Measurements from ENCODE around the gene MBP. TPM values are rescaled to one million over a fixed set of nuclear protein-coding genes. Genes with fewer than 3 reads are reported as not detected.

The MBP gene
- total RNA-seq, 4 donors from 2014 or later = 44.0 to 68.0 (median 60.2) TPM

DNA sequence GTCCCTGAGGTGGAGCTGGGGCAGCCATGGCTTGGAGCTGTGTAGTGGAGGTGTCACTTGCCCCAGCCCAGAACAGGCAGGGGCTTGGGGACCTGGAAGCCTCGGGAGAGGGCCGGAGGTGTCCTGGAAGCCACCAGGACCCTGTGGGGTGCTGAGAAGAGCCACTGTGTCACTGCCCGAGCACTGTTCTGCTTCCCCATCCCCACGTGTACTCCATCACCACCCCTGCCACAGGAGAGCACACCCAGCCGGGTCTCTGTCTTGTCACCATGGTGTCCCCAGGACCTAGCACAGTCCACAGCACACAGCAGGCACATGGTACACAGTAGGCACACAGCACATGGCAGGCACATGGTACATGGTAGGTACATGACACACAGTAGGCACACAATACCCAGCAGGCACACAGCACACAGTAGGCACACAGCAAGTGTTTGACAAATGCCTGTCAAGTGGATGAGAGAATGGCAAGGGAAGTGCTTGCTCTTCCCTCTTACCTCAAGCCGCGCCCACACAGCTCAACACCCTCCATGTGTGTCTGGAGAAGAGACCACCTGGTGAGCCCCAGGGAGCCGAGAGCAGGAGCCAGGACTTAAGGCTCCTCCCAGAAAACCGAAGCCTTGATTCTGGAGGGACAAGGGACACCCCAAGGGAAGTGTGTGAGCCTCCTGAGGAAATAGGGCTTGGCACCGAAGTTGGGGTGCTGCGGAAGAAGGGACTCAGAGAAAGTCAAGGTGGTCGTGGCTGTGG lies 13.3 kb downstream of the MBP start:
- peak overlapping the region in 1 of 3 donors; percentile 61 for H3K27ac ChIP-seq
- no peaks in the 10 kb centered on the region for H3K27me3 ChIP-seq
- no peak overlapping the region for H3K4me3 ChIP-seq (replicated peaks in 1 of 3)
- H3K9me3 ChIP-seq = no peaks in the 10 kb centered on the region
- WGBS, 2 donors = 92 to 95% methylated on average over 8 to 10 of the region's 12 CpGs
- TF ChIP-seq, protein P1, sequence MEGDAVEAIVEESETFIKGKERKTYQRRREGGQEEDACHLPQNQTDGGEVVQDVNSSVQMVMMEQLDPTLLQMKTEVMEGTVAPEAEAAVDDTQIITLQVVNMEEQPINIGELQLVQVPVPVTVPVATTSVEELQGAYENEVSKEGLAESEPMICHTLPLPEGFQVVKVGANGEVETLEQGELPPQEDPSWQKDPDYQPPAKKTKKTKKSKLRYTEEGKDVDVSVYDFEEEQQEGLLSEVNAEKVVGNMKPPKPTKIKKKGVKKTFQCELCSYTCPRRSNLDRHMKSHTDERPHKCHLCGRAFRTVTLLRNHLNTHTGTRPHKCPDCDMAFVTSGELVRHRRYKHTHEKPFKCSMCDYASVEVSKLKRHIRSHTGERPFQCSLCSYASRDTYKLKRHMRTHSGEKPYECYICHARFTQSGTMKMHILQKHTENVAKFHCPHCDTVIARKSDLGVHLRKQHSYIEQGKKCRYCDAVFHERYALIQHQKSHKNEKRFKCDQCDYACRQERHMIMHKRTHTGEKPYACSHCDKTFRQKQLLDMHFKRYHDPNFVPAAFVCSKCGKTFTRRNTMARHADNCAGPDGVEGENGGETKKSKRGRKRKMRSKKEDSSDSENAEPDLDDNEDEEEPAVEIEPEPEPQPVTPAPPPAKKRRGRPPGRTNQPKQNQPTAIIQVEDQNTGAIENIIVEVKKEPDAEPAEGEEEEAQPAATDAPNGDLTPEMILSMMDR (IDR thresholded peaks at IDR 0.05) = no peak
- TF ChIP-seq POLR2A (IDR thresholded peaks at IDR 0.05) = no peak
- peaks cover 10 to 39% of the 10 kb centered on the region in 2 donors for H3K4me1 ChIP-seq
- H3K36me3 ChIP-seq = no peaks in the 10 kb centered on the region
- intact Hi-C loops (cut with DNase I) = no loop called here
- no peak for DNase-seq

DNA sequence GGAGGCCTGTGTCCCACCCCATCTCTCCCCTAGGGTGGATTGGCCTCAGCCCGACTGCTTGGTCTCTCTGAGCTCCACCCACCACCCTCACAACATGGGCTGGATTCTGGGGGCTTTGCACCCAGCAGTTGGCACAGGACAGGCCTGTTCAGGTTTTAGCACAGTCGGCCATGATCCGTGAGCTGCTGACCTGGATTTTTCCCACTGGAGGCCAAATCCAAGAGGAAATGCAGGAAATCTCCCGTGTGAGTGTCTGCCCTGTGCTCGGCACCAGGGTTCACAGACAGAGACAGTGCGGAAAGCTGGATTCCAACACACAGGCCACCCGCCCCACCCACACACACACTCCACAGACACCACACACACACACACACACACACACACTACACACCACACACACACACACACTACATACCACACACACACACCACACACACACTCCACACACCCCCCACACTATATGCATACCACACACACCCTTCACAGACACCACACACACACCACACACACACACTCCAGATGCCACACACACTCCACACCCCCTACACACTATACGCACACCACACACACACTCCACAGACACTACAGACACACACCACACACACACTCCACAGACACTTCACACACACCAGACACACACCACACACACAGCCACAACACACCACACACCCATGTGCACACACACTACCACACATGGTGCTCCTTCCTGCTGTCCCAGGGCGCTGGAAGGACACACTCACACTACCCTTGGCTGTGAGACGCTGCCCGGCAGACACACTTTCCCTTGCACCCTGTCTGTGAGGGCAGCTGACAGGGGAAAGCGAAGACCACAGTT lies 14.1 kb downstream of the MBP start:
- Histone ChIP-seq H3K36me3 (no peaks in the 10 kb centered on the region), H3K27me3 (no peaks in the 10 kb centered on the region), H3K4me3 (replicated peaks in 1 of 3) (no peak overlapping the region), H3K9me3 (no peaks in the 10 kb centered on the region), H3K27ac (peak overlapping the region in 1 of 3 donors; percentile 61), H3K4me1 (peaks cover 10 to 39% of the 10 kb centered on the region in 2 donors)
- 89 to 92% methylated on average over 11 to 12 of the region's 12 CpGs for WGBS, 2 donors
- intact Hi-C loops (cut with DNase I) = no loop called here
- no peak for TF ChIP-seq POLR2A (IDR thresholded peaks at IDR 0.05)
- TF ChIP-seq, protein P1 (IDR thresholded peaks at IDR 0.05) = no peak
- no peak for DNase-seq

DNA sequence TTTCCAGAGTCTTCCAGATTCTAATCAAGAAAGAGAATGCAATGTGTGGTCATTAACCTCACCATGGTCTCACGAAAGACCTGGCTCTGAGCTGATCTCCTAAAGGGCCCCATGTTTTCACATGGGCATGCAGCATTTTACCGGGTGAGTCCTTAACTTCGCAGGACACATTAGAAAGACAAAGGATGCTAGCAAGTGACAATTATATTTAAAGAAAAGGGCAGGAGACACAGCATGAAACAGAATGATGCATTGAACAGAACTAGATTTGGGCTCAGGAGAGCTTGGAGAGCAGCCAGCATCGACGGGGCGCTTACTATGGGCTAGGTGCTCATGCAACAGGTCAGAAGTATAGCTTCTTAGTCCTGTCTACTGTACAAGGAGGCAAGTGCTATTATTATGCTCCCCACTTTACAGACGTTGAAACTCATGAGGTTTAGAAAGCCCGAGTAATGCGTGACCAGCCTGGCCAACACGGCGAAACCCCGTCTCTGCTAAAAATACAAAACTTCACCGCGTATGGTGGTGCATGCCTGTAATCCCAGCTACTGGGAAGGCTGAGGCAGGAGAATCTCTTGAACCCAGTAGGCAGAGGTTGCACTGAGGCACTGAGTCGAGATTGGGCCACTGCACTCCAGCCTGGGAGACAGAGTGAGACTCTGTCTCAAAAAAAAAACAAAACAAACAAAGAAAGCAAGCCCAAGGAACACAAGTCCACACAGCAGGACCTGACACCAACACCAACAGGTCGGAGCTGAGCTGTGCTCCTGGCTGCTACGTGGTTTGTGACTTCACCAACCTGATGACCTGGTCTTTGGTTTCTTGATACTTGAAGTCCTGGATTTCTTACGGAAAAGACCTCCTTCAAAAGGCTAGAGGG lies 16.1 kb downstream of the MBP start:
- peaks cover 10 to 39% of the 10 kb centered on the region in 2 donors for H3K4me1 ChIP-seq
- no peaks in the 10 kb centered on the region for H3K9me3 ChIP-seq
- peak overlapping the region; percentile 61 to 91 (median 69) for H3K27ac ChIP-seq
- DNase-seq = no peak
- TF ChIP-seq, protein P1 (IDR thresholded peaks at IDR 0.05) = no peak
- TF ChIP-seq POLR2A (IDR thresholded peaks at IDR 0.05) = no peak
- no peak overlapping the region for H3K4me3 ChIP-seq (replicated peaks in 1 of 3)
- WGBS, 2 donors = 94 to 97% methylated on average over 18 of the region's 18 CpGs
- H3K27me3 ChIP-seq = no peaks in the 10 kb centered on the region
- intact Hi-C loops (cut with DNase I) = no loop called here
- H3K36me3 ChIP-seq = no peaks in the 10 kb centered on the region

DNA sequence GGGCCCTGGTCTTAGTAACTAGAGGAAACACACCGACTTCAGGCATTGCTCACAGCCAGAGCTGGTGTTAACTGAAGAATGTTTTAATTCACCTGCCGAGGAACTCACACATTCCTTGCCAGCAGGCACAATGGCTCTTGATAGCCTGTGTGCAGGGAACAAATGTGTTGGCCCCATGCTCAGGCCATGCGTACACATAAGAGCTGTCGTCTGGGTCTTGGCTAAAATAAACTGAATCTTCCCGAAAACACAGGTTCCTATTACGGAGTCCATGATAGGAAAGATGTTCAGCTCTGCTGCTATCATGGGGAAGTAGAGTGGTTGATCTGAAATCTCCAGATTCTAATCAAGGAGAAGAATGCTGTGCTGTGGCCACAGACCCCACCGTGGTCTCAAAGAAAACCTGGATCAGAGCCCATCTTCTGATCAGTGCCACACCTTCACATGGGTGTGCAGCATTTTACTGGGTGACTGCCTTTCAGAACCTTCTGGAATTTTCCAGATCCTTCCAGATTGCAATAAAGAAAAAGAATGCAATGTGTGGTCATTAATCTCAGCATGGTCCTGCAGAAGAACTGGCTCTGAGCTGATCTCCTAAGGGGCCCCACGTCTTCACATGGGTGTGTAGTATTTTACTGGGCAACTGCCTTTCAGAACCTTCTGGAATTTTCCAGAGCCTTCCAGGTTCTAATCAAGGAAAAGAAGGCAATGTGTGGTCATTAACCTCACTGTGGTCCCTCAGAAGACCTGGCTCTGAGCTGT lies 17.2 kb downstream of the MBP start:
- WGBS, 2 donors = 14 to 31% methylated on average over 8 of the region's 8 CpGs

More for the DNA sequence above, 17.2 kb downstream of the MBP start:
- H3K27me3 ChIP-seq = no peaks in the 10 kb centered on the region
- DNase-seq = peak; percentile 74 to 82
- H3K4me3 ChIP-seq (replicated peaks in 1 of 3) = no peak overlapping the region
- no peaks in the 10 kb centered on the region for H3K9me3 ChIP-seq
- intact Hi-C loops (cut with DNase I) = no loop called here
- peaks cover 10 to 39% of the 10 kb centered on the region in 2 donors for H3K4me1 ChIP-seq
- H3K36me3 ChIP-seq = no peaks in the 10 kb centered on the region
- peak in 1 of 2 donors; percentile 17 for TF ChIP-seq POLR2A (IDR thresholded peaks at IDR 0.05)
- TF ChIP-seq, protein P1 (IDR thresholded peaks at IDR 0.05) = no peak
- H3K27ac ChIP-seq = peak overlapping the region; percentile 61 to 91 (median 69)

All from thyroid gland (tissue), 4 donors.